Activated CD8-positive, alpha-beta memory T cell treated with anti-CD3 and anti-CD28 coated beads for 36 hours (primary cell): Measurements from ENCODE around the gene GUCY1A2. TPM values are rescaled to one million over a fixed set of nuclear protein-coding genes. Genes with fewer than 3 reads are reported as not detected.

Experiments
- CTCF ChIA-PET: fragments of 350-600 bp; sonication (Branson Sonifier 250); formaldehyde crosslinking; loops from one replicate; lab custom pipeline; 2021; ENCODE audit warnings: antibody characterized with exemption; lab: Charles Lee
- POLR2A ChIA-PET: fragments of 350-600 bp; sonication (Branson Sonifier 250); formaldehyde crosslinking; loops from one replicate; lab custom pipeline; 2021; ENCODE audit warnings: antibody characterized with exemption; lab: Charles Lee
- total RNA-seq, 2 experiments: library from RNA; stranded (reverse); gene quantifications; one replicate each; pipeline ENCODE4 v1.2.3, GENCODE V29; 2021

The GUCY1A2 gene
- total RNA-seq, 2 experiments from 2014 or later, result not detected

DNA sequence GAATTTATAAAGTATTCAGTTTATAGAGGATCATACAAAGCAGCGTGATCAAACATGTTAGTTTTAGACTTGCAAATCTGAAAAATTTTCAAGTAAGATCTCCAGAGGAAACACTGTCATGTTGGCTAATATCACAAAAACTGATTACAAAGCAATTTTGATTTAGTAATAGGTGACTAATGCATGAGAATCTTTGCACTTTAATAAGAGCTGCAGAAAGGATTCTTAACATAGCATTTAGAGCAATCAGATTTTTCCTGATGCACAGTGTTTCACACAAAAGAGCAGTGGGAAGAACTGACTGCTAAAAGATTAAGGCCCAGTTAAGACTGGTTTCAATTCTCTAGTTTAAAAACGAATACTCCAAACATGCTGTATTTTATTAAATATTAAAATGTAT is 321.2 kb downstream of the GUCY1A2 start:
- ChIA-PET CTCF (no interaction called here), POLR2A (no interaction called here)

GRCh38 chr11:106695506-106695905 is 322.8 kb downstream of the GUCY1A2 start:
- CTCF ChIA-PET, result no interaction called here
- POLR2A ChIA-PET, result no interaction called here

GRCh38 chr11:106694501-106694900 is 323.8 kb downstream of the GUCY1A2 start:
- CTCF ChIA-PET, result no interaction called here

DNA sequence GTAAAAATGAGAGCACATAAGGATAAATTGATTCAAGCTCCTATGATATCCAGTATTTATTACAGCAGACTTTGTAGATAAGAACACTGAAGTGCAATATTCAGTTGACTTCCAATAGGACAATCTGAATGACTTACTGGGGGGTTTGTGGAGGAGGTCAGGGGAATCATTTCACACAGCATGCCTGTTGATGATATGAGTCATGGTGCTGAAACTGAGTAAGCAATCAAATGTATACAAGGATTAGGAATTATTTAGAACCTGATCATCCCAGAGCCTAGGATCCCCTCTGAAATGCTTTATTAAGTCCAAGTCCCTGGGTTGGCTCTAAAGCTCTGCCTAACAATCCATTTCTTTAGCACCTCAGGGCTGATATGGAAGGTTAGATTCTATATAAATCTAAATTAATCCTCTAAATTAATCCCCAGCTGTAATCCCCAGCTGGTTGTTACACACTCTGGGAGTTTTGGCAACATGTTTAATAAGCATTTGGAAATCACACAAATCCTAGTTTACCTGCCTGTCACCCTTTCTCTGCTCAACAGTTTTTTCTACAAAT is 326.4 kb downstream of the GUCY1A2 start:
- POLR2A ChIA-PET, result no interaction called here

More at GRCh38 chr11:106694501-106694900, 323.8 kb downstream of the GUCY1A2 start:
- POLR2A ChIA-PET, result no interaction called here

DNA sequence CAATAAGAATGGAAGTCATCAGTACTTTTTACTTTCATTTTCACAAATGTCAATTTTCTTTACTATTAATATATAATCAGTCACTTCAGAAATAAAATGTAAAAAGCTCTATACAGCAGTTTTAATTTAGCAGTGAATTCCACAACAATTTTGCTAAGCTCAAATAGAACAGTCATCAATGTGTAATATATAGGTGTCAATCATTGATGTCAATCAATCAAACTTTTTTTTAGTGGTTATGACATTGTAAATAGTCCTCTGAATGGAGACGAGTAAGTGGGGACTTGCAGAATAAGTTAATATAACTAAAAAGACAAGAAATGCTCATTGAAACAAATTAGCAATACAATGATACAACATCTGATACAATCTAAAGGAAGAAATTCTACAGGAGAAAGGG is 327.4 kb downstream of the GUCY1A2 start:
- CTCF ChIA-PET, result no interaction called here
- POLR2A ChIA-PET, result no interaction called here

More for the DNA sequence above, 326.4 kb downstream of the GUCY1A2 start:
- CTCF ChIA-PET, result no interaction called here

DNA sequence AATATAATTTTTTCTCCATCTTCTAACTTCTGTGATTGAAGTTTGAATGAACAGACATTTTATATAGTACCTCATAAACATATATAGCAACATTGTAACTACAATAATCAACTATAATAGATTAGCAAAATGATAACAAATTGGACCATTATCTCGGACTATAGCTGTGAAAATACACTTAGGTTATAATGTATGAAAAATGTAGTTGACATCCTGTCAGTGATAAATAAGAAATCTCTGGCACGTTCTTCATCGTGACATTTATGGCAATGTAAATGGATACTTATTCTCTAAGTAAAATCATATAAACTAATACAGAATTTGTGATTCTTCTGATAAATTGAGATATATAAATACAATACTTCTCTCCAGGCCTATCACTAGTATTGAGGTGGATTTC is 333.3 kb downstream of the GUCY1A2 start:
- CTCF ChIA-PET, result no interaction called here

GRCh38 chr11:106683435-106683834 is 334.8 kb downstream of the GUCY1A2 start:
- CTCF ChIA-PET, result no interaction called here
- POLR2A ChIA-PET, result no interaction called here

More for the DNA sequence above, 333.3 kb downstream of the GUCY1A2 start:
- POLR2A ChIA-PET, result no interaction called here

GRCh38 chr11:106681435-106681834 is 336.8 kb downstream of the GUCY1A2 start:
- ChIA-PET CTCF (no interaction called here), POLR2A (no interaction called here)

- CTCF ChIA-PET, result no interaction called here
- POLR2A ChIA-PET, result no interaction called here
Measured at GRCh38 chr11:106679581-106679980, 338.7 kb downstream of the GUCY1A2 start.

- CTCF ChIA-PET, result no interaction called here
- POLR2A ChIA-PET, result no interaction called here
Measured at GRCh38 chr11:106679181-106679580, 339.1 kb downstream of the GUCY1A2 start.

GRCh38 chr11:106670069-106670468 is 348.2 kb downstream of the GUCY1A2 start:
- POLR2A ChIA-PET, result no interaction called here
- CTCF ChIA-PET, result no interaction called here

- POLR2A ChIA-PET, result no interaction called here
- CTCF ChIA-PET, result no interaction called here
Measured at GRCh38 chr11:106668147-106668546, 350.1 kb downstream of the GUCY1A2 start.

DNA sequence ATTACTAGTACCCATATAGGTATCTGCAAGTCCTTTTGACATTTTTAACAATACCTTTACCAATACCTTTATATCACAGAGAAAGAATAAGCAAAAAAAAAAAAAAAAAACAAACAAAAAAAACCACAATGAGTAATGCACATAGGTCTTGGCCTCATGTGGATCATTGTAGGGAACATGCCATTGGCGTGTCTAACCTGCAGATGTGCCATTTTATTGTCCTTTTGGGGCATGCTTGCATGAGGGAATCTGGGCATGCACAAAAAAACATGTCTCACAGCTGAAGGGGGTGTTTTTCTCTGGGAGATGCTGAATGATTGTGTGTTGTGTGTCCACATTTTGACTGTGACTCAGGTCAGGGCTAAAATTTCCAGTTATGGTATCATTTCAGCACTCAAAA is 361.6 kb downstream of the GUCY1A2 start:
- CTCF ChIA-PET, result no interaction called here
- POLR2A ChIA-PET, result no interaction called here

- ChIA-PET CTCF (no interaction called here), POLR2A (no interaction called here)
Measured at GRCh38 chr11:106644824-106645223, 373.5 kb downstream of the GUCY1A2 start.

DNA sequence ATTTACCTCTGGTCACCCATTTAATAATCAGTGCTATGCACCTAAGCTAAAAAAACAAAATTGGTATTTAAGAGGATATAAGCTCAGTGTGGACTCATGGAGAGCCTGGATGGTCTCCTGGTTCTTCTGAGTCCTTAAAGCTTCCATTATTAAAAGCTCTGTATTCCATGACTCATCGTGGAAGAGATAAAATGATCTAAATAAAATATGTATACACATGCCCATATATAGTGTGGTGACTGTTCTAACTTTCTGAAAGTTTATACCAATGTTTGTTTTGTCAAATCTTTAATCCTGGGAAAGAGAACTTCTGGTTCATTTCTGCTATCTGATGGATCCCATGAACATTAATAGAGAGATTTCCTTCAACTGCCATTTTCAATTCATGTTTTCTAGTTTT is 375.9 kb downstream of the GUCY1A2 start:
- CTCF ChIA-PET, result no interaction called here
- POLR2A ChIA-PET, result no interaction called here

- ChIA-PET CTCF (no interaction called here), POLR2A (no interaction called here)
Measured at GRCh38 chr11:106632283-106632682, 386.0 kb downstream of the GUCY1A2 start.

DNA sequence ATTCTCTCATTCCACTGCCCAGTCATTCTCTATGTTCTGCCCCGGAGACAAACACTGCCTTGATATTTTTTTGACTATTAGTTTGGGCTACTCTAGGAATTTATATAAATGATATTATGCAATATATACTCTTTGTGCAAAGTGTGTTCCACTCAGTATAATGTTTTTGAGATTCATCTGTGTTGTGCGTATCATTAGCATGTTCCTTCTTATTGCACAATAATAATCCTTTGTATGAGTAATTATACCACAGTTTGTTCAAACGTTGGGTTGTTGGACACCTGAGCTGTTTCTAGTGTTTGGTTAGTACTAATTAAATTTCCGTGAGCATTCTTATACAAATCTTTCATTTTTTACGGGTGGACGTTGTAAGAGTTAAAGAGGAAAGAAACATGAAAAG is 390.6 kb downstream of the GUCY1A2 start:
- ChIA-PET POLR2A (no interaction called here), CTCF (no interaction called here)

GRCh38 chr11:106625566-106625965 is 392.7 kb downstream of the GUCY1A2 start:
- ChIA-PET POLR2A (no interaction called here), CTCF (no interaction called here)

DNA sequence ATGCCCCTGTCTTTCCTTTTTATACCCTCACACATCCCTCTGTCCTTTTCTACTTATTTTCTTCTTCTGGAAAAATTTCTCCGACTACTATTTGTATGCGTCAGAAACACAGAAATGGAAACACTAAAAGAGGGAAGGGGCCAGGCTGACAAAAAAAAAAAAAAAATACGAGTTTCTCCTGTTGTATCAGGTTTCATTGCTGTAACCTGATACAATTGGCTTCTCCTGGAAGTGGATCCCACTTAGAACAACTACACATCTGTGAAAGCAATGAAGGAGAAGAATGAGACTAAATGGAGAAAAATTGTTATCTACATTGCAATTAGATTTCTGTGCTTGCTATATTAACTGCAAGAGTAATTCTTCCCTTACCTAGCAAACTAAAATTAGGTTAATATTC is 393.9 kb downstream of the GUCY1A2 start:
- CTCF ChIA-PET, result no interaction called here
- POLR2A ChIA-PET, result no interaction called here
